Omental fat pad (tissue), 4 donors: ENCODE data around the gene GPATCH2L. TPM values are rescaled to one million over a fixed set of nuclear protein-coding genes. Genes with fewer than 3 reads are reported as not detected.
A peak's percentile ranks its signal among the peaks of the same experiment; 100 is the strongest.

ENCODE experiments used
- ATAC-seq: fragments of 150-250 bp; one replicate; pipeline ENCODE4 v1.9.1; 2016; ENCODE audit warnings: mild to moderate bottlenecking, moderate library complexity; ENCODE audit not compliant: low FRiP score
- DNase-seq: peaks from one replicate; pipeline ENCODE4 v3.0.0-alpha.2; 2019; ENCODE audit warnings: low spot score
- CTCF ChIP-seq, 3 donors: fragments of 450-650 bp; IDR thresholded peaks; one replicate each; pipeline ENCODE4 v1.5.1; 2016 to 2017; ENCODE audit warnings: antibody characterized with exemption in 3 of 3, mild to moderate bottlenecking in 3 of 3, moderate library complexity in 2 of 3
- total RNA-seq, 4 donors: library from RNA; depleted of rRNA; stranded (reverse); fragments of >200 nt; gene quantifications; one replicate each; pipeline ENCODE4 v1.1.0, GENCODE V29; 2016

GPATCH2L gene
- total RNA-seq, 4 donors from 2014 or later: 29.1 to 66.7 (median 50.7) TPM

- DNase-seq: peak; percentile 45
Measured at GRCh38 chr14:76152333-76152681, 585 bp downstream of the GPATCH2L start.

GRCh38 chr14:76153919-76154318 is 2.2 kb downstream of the GPATCH2L start:
- TF ChIP-seq CTCF (IDR thresholded peaks at IDR 0.05): no peak
- ATAC-seq: no peak
- no peak for DNase-seq

More at GRCh38 chr14:76152333-76152681, 585 bp downstream of the GPATCH2L start:
- TF ChIP-seq CTCF (IDR thresholded peaks at IDR 0.05): no peak
- ATAC-seq: peak; percentile 95

GRCh38 chr14:76154539-76155126 is 2.9 kb downstream of the GPATCH2L start:
- ATAC-seq (no peak), DNase-seq (no peak)
- TF ChIP-seq CTCF (IDR thresholded peaks at IDR 0.05): no peak

- ATAC-seq (no peak), DNase-seq (no peak)
- no peak for TF ChIP-seq CTCF (IDR thresholded peaks at IDR 0.05)
Measured at GRCh38 chr14:76163668-76164363, 12.1 kb downstream of the GPATCH2L start.

- ATAC-seq (no peak), DNase-seq (no peak)
- no peak for TF ChIP-seq CTCF (IDR thresholded peaks at IDR 0.05)
Measured at GRCh38 chr14:76168531-76168930, 16.8 kb downstream of the GPATCH2L start.

- DNase-seq: no peak
- no peak for TF ChIP-seq CTCF (IDR thresholded peaks at IDR 0.05)
- ATAC-seq: no peak
Measured at GRCh38 chr14:76169776-76170175, 18.1 kb downstream of the GPATCH2L start.

GRCh38 chr14:76174982-76175381 is 23.3 kb downstream of the GPATCH2L start:
- DNase-seq (no peak), ATAC-seq (no peak)
- TF ChIP-seq CTCF (IDR thresholded peaks at IDR 0.05): no peak
